BE2C (cell line): ENCODE results near the gene TENT4A.
A peak's percentile ranks its signal among the peaks of the same experiment; 100 is the strongest.

Experiments used
- DNase-seq: peaks from one replicate; pipeline ENCODE4 v3.0.0-alpha.2; 2020
- H3K27me3 ChIP-seq: fragments of 250-450 bp; sonication (Bioruptor Pico); 2 replicates; pipeline ENCODE4 v1.5.1; 2020; ENCODE audit warnings: mild to moderate bottlenecking
- H3K36me3 ChIP-seq: fragments of 250-450 bp; sonication (Bioruptor Pico); 2 replicates; pipeline ENCODE4 v1.5.1; 2020; ENCODE audit warnings: mild to moderate bottlenecking
- H3K4me1 ChIP-seq: fragments of 250-450 bp; sonication (Bioruptor Pico); 2 replicates; pipeline ENCODE4 v1.5.1; 2020
- H3K4me3 ChIP-seq: 2 replicates; pipeline ENCODE4 v1.5.1; 2011; ENCODE audit warnings: low read depth, low read length
- H3K9me3 ChIP-seq: fragments of 250-450 bp; sonication (Bioruptor Pico); 2 replicates; pipeline ENCODE4 v1.5.1; 2020
- TF ChIP-seq, protein P1 (sequence below): IDR thresholded peaks from 2 replicates; pipeline ENCODE4 v1.5.1; 2012; ENCODE audit warnings: mild to moderate bottlenecking, low read depth, low read length

Gene TENT4A

DNA sequence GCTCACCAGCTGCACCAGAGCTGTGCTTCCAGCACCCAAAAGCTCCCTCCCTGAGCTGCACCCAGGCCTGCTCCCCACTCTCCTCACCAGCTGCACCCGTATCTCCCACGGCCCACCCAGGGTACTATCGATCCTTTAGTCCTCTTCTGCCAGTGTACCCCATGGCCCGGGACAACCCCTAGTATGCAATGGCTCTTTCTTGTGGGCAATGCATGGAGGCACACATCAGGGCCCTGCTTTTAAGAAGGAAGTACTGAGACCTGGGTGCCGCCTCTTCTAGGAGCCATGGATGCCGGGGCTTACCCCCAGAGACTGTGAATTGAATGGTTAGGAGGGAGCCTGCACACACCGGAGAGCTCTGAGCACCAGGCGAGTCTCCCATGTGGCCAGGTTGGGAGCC is 49.5 kb downstream of the TENT4A start:
- H3K27me3 ChIP-seq = no peaks in the 10 kb centered on the region
- H3K4me1 ChIP-seq = no peaks in the 10 kb centered on the region; the same call in 1 of the 2 replicates
- H3K9me3 ChIP-seq = no peaks in the 10 kb centered on the region
- no peak overlapping the region for H3K4me3 ChIP-seq
- peaks cover 10% of the 10 kb centered on the region for H3K36me3 ChIP-seq
- TF ChIP-seq, protein P1, sequence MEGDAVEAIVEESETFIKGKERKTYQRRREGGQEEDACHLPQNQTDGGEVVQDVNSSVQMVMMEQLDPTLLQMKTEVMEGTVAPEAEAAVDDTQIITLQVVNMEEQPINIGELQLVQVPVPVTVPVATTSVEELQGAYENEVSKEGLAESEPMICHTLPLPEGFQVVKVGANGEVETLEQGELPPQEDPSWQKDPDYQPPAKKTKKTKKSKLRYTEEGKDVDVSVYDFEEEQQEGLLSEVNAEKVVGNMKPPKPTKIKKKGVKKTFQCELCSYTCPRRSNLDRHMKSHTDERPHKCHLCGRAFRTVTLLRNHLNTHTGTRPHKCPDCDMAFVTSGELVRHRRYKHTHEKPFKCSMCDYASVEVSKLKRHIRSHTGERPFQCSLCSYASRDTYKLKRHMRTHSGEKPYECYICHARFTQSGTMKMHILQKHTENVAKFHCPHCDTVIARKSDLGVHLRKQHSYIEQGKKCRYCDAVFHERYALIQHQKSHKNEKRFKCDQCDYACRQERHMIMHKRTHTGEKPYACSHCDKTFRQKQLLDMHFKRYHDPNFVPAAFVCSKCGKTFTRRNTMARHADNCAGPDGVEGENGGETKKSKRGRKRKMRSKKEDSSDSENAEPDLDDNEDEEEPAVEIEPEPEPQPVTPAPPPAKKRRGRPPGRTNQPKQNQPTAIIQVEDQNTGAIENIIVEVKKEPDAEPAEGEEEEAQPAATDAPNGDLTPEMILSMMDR = no peak
- DNase-seq = no peak

- Histone ChIP-seq H3K4me1 (no peaks in the 10 kb centered on the region; the same call in 1 of the 2 replicates), H3K4me3 (no peak overlapping the region), H3K36me3 (peaks cover 7% of the 10 kb centered on the region), H3K9me3 (no peaks in the 10 kb centered on the region), H3K27me3 (no peaks in the 10 kb centered on the region)
- no peak for DNase-seq
- TF ChIP-seq, protein P1 = no peak
Measured at GRCh38 chr5:6763191-6763590, 50.0 kb downstream of the TENT4A start.

GRCh38 chr5:6765612-6766525 is 52.6 kb downstream of the TENT4A start:
- peak overlapping the region; percentile 64 for H3K4me3 ChIP-seq
- peak; percentile 91 for DNase-seq
- no peaks in the 10 kb centered on the region; the same call in 1 of the 2 replicates for H3K4me1 ChIP-seq
- no peaks in the 10 kb centered on the region for H3K27me3 ChIP-seq
- H3K9me3 ChIP-seq = no peaks in the 10 kb centered on the region
- H3K36me3 ChIP-seq = no peaks in the 10 kb centered on the region
- TF ChIP-seq, protein P1 = peak; percentile 92

GRCh38 chr5:6766604-6767093 is 53.4 kb downstream of the TENT4A start:
- DNase-seq = peak; percentile 96
- Histone ChIP-seq H3K4me1 (no peaks in the 10 kb centered on the region; the same call in 1 of the 2 replicates), H3K27me3 (no peaks in the 10 kb centered on the region), H3K9me3 (no peaks in the 10 kb centered on the region), H3K36me3 (no peaks in the 10 kb centered on the region), H3K4me3 (peak overlapping the region; percentile 64)
- TF ChIP-seq, protein P1 = no peak

- Histone ChIP-seq H3K4me1 (no peaks in the 10 kb centered on the region; the same call in 1 of the 2 replicates), H3K36me3 (no peaks in the 10 kb centered on the region), H3K4me3 (no peak overlapping the region), H3K27me3 (no peaks in the 10 kb centered on the region), H3K9me3 (no peaks in the 10 kb centered on the region)
- no peak for DNase-seq
- TF ChIP-seq, protein P1 = no peak
Measured at GRCh38 chr5:6767481-6768063, 54.3 kb downstream of the TENT4A start.
